Measurements from ENCODE around the gene SLC47A2.

DNA sequence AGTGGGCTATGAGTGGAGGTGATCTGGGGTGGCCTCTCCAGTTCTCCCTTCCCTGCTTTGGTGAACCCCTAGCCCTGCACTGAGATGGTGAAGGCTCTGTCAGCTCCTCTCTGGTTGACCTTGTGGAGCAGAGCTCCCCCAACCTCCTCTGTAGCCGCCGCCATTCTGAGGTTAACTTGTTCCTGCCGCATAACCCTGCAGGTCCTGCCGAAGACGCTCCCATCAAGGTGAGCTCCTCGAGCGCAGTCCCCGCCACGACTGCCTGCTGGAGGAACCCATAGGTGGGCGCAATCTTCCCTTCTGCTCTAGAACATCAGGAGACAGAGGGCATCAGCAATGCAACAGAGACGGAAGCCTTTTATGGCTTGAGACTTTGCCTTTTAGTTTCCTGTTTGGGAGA lies 15.2 kb upstream of the SLC47A2 start:
- TF ChIP-seq TAF1 (IDR thresholded peaks at IDR 0.05; ENCODE audit: low read depth) (no peak), RAD21 (IDR thresholded peaks at IDR 0.05; ENCODE audit: low read depth) (no peak), EP300 (IDR thresholded peaks at IDR 0.05; ENCODE audit: borderline replicate concordance) (no peak), EGR1 (IDR thresholded peaks at IDR 0.05) (no peak), CREB1 (IDR thresholded peaks at IDR 0.05; ENCODE audit: low read depth) (no peak)
- TF ChIP-seq, protein P1, sequence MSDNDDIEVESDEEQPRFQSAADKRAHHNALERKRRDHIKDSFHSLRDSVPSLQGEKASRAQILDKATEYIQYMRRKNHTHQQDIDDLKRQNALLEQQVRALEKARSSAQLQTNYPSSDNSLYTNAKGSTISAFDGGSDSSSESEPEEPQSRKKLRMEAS (IDR thresholded peaks at IDR 0.05) = no peak
- TF ChIP-seq, protein P2, sequence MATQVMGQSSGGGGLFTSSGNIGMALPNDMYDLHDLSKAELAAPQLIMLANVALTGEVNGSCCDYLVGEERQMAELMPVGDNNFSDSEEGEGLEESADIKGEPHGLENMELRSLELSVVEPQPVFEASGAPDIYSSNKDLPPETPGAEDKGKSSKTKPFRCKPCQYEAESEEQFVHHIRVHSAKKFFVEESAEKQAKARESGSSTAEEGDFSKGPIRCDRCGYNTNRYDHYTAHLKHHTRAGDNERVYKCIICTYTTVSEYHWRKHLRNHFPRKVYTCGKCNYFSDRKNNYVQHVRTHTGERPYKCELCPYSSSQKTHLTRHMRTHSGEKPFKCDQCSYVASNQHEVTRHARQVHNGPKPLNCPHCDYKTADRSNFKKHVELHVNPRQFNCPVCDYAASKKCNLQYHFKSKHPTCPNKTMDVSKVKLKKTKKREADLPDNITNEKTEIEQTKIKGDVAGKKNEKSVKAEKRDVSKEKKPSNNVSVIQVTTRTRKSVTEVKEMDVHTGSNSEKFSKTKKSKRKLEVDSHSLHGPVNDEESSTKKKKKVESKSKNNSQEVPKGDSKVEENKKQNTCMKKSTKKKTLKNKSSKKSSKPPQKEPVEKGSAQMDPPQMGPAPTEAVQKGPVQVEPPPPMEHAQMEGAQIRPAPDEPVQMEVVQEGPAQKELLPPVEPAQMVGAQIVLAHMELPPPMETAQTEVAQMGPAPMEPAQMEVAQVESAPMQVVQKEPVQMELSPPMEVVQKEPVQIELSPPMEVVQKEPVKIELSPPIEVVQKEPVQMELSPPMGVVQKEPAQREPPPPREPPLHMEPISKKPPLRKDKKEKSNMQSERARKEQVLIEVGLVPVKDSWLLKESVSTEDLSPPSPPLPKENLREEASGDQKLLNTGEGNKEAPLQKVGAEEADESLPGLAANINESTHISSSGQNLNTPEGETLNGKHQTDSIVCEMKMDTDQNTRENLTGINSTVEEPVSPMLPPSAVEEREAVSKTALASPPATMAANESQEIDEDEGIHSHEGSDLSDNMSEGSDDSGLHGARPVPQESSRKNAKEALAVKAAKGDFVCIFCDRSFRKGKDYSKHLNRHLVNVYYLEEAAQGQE (IDR thresholded peaks at IDR 0.05; ENCODE audit: low read depth) = no peak
